ENCODE measurements around the gene PRR33.

Gene PRR33

GRCh38 chr11:1927848-1928469, 36.3 kb upstream of the PRR33 start:
- no peak for DNase-seq

GRCh38 chr11:1927026-1927847, 35.5 kb upstream of the PRR33 start:
- no peak for DNase-seq

GRCh38 chr11:1926156-1927025, 34.7 kb upstream of the PRR33 start:
- no peak for DNase-seq

- DNase-seq = no peak
Measured at GRCh38 chr11:1925373-1926155, 33.9 kb upstream of the PRR33 start.

GRCh38 chr11:1924646-1925372, 33.1 kb upstream of the PRR33 start:
- DNase-seq = no peak

GRCh38 chr11:1924181-1924580, 32.5 kb upstream of the PRR33 start:
- no peak for DNase-seq

GRCh38 chr11:1923201-1923956, 31.7 kb upstream of the PRR33 start:
- no peak for DNase-seq

- no peak for DNase-seq
Measured at GRCh38 chr11:1922481-1923081, 30.9 kb upstream of the PRR33 start.

GRCh38 chr11:1921574-1922141, 30.0 kb upstream of the PRR33 start:
- no peak for DNase-seq

- DNase-seq = no peak
Measured at GRCh38 chr11:1920909-1921573, 29.3 kb upstream of the PRR33 start.

- no peak for DNase-seq
Measured at GRCh38 chr11:1920128-1920908, 28.6 kb upstream of the PRR33 start.

- DNase-seq = no peak
Measured at GRCh38 chr11:1919391-1920127, 27.9 kb upstream of the PRR33 start, which contains the start of gene TNNT3. Gene TNNT3 (plus strand): TSS chr11:1919703. CDS start chr11:1922875, 3,172 bp downstream.

GRCh38 chr11:1918436-1919315, 27.0 kb upstream of the PRR33 start:
- no peak for DNase-seq

- DNase-seq = no peak
Measured at GRCh38 chr11:1917523-1918435, 26.1 kb upstream of the PRR33 start.

- no peak for DNase-seq
Measured at GRCh38 chr11:1916986-1917522, 25.4 kb upstream of the PRR33 start.

All from activated CD4-positive, alpha-beta T cell treated with anti-CD3 and anti-CD28 coated beads, Interleukin-2, amount 50 U/mL, for 16 hours (primary cell).